GM18502 (cell line): ENCODE measurements around the gene LRRC45.

Source experiments
- ATAC-seq: cut with Tn5 transposase; IDR thresholded peaks from one replicate; pipeline ENCODE4 v1.9.1; 2021; ENCODE audit warnings: mild to moderate bottlenecking; ENCODE audit not compliant: unreplicated experiment, poor library complexity

The LRRC45 gene

GRCh38 chr17:82047914-82048570, 24.9 kb downstream of the LRRC45 start:
- ATAC-seq: no peak

- ATAC-seq: no peak
Measured at GRCh38 chr17:82048571-82048971, 25.5 kb downstream of the LRRC45 start.

- no peak for ATAC-seq
Measured at GRCh38 chr17:82049106-82049505, 26.0 kb downstream of the LRRC45 start.

GRCh38 chr17:82049521-82049971, 26.4 kb downstream of the LRRC45 start:
- no peak for ATAC-seq

GRCh38 chr17:82050152-82050760, 27.2 kb downstream of the LRRC45 start:
- no peak for ATAC-seq

GRCh38 chr17:82050761-82051641, 27.9 kb downstream of the LRRC45 start:
- ATAC-seq: no peak

GRCh38 chr17:82051776-82052637, 28.9 kb downstream of the LRRC45 start, which contains the start of the genes GPS1 and RFNG:
GPS1 (plus strand) TSS chr17:82051898; CDS start chr17:82051932, 34 bp downstream.
RFNG (minus strand) TSS chr17:82051811; CDS start chr17:82051766, 45 bp downstream.
- peak; percentile 66 for ATAC-seq

- ATAC-seq: no peak
Measured at GRCh38 chr17:82052638-82053059, 29.5 kb downstream of the LRRC45 start.

GRCh38 chr17:82053130-82053529, 30.0 kb downstream of the LRRC45 start:
- ATAC-seq: no peak

GRCh38 chr17:82053556-82054263, 30.6 kb downstream of the LRRC45 start:
- no peak for ATAC-seq

GRCh38 chr17:82054351-82055022, 31.4 kb downstream of the LRRC45 start:
- ATAC-seq: no peak

- no peak for ATAC-seq
Measured at GRCh38 chr17:82055023-82055964, 32.2 kb downstream of the LRRC45 start.

- no peak for ATAC-seq
Measured at GRCh38 chr17:82055965-82056728, 33.0 kb downstream of the LRRC45 start.

GRCh38 chr17:82056729-82057621, 33.9 kb downstream of the LRRC45 start:
- ATAC-seq: no peak

GRCh38 chr17:82058230-82058854, 35.2 kb downstream of the LRRC45 start:
- no peak for ATAC-seq

GRCh38 chr17:82058855-82059249, 35.7 kb downstream of the LRRC45 start:
- no peak for ATAC-seq
